GM21619 (cell line): ENCODE data around the gene RAB33A.

Experiments
- ATAC-seq: cut with Tn5 transposase; IDR thresholded peaks from one replicate; pipeline ENCODE4 v1.9.1; 2021; ENCODE audit not compliant: unreplicated experiment

Gene RAB33A

DNA sequence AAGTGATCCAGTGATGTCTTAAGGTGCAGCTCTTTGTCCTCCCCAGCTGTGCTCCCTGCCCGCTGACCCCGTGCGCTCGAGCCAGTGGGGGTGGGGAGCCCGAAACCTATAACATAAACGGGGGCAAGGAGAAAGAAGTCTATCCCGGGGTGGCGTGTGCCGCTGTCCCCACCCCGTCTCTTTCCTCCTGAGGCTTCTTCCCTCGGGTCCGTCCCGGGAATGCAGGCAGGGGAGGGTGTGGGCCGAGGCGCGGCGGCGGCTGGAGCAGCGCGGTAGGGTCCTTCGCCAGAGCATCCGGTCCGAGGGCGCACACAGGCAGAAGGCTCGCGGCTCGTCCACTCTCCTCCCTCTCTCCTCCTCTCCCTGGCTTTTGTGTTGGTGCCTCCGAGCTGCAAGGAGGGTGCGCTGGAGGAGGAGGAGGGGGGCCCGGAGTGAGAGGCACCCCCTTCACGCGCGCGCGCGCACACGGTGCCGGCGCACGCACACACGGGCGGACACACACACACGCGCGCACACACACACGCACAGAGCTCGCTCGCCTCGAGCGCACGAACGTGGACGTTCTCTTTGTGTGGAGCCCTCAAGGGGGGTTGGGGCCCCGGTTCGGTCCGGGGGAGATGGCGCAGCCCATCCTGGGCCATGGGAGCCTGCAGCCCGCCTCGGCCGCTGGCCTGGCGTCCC is at the start of gene RAB33A:
RAB33A (plus strand) TSS at position 517 of the 681 bp plus-strand sequence; CDS start at position 618, 101 bp downstream.
- ATAC-seq = no peak

DNA sequence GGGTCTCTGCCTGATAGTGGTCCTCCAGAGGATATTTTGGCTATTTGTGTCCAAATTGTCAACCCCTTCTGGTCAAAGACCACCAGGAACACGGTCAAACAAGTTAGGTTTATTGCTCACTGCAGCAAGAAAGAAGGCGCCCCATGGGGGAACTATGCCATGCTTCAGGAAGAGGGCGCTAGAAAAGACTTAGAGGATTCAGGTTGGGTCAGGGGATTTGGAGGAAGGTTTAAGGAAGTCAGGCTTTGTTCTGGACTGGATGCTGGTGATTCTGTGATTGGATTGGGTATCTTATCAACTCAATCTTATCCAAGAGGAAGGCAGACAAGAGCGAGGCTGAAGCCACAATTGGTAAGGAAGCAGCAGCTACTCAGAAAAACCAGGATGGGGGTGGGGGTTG is 47.2 kb upstream of the RAB33A start:
- ATAC-seq = no peak

DNA sequence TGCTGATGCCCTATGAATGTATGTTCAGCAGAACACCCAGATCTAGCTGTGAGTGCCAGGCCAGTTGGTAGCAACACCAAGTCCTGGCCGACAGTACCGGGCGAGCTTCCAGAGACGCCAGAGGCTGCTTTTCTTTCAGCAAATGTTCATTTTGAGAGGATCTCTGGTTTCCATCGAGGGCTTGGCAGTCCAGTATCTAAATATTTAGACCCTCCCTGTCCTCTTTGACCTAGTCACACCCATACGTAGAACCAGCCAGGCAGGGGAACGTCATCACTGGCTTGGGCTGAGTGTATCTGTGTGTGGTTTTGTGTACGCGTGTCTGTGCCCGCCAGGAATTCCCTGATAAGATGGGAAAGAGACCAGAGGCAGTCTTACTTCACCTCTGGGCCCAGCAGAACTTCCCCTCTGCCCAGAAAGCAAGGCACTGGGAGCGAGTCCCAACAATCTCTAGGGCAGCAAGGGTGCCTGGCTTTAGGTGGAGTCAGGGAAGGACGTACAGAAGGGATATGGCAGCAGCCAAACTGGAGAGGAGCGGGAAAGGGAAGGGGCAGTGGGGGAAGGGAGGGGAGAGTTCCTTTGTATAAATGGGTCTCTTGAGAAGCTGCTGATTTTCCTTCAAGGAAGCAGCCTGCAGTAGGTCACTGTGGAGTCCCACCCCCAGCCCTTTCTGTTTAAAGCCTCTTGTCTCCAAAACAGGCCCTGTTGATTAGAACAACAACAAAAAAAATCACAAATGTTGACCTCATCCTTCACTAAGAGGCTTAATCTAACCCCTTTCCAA is 46.5 kb upstream of the RAB33A start:
- ATAC-seq = no peak

DNA sequence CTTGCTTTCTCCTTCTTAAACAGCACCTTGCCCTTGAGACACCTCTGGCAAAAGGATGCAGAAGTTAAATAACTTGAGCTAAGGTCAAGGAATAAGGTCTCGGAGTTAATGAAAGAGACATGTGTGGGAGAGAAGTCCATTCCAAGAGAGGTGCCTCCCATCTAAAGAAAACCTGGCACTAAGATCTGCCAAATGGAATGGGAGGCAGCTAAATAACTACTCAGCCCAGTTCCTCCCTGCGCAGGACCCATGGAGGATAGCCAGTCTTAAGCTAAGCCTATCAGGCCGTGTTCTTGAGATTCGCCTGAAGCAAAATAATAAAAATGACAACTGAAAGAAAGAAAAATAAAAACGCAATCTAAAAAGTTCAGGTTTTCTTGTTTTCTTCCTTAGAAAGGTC is 40.8 kb upstream of the RAB33A start:
- ATAC-seq = no peak

DNA sequence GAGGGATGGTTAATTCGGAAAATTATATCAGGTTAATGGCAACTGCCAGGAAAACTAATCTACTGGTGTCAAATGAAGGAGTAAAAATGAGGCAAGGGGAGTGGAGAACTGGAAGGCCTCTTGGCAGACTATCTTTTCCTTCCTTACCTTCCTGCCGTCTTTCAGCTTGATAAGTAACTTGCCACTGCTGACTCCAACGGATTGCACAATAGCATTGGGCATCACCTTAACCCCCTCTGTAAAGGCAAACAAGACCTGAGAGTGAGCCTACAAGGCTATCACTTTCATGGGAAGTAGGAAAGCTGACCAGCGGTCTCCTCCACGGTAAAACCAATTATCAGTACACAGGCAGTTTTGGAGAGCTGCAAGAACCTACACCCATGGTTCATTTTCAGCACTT is 35.3 kb upstream of the RAB33A start:
- ATAC-seq = no peak

DNA sequence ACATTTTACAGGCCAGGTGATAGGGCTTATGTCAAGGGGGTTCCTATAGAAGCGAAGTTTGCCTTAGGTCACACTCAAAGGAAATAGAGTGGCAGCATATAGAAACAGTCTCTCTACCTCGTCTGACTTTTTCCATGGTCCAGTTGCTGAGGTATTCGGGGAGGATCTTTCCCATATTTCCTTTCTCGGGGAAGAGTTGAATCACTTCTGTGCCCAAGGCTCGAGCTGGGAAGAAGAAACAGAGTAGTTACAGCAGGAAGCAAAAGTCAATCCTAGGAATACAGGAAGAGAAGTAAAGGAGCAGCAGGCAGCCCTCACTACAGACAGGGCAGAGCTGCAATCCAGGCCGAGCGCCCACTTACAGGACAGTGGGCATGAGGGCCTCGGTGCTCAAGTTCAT is 34.8 kb upstream of the RAB33A start:
- ATAC-seq = no peak

DNA sequence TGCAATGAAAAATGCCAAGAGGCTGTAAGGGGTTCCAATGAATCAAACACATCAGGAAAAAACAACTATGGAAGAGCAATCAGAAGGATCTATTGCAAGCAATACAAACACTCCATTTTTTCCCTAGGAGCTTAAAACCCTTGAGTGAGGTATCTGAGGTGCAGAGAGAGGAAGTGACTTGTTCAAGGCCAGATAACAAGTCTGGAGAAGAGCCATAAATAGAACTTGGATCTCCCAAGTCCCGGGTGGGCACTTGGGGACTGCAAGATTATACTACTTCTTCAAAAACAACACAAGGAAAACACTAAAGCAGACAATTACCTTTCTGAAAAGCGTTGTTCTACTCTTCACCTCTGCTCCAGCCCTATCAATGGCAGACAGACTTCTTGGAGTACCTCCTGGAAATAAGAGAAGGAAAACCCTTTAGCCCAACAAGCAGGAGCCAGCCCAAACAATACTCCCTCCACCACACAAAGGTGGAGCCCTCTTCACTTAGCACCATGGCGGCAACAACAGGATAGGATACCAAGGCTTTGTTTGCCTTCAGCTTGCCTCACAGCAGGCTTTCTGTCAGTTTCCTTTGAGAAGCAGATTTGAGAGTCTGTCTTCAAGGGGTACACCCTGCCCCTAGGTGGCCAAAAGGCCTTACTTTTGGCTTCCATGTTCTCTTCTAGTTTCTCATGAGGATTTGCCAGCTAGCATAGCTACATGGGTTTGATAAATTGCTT is 32.1 kb upstream of the RAB33A start:
- ATAC-seq = no peak

DNA sequence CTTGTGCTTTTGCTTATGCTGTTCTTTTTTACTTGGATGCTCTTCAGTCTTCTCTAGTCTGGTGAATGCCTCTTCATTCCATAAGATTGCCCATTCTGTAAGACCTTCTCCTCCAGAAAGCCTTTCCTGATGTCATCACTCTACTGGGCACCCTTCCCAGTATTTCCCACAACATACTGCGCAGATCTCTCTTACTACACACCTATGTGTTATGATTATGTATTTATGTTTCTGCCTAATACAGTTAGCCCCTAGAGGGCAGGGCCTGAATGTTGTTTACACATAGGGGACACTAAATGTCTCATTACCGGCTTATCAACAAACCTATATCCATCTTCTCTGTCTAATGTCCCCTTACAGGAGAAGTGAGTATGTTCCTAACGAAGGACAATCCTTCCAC is 27.3 kb upstream of the RAB33A start:
- ATAC-seq = no peak

DNA sequence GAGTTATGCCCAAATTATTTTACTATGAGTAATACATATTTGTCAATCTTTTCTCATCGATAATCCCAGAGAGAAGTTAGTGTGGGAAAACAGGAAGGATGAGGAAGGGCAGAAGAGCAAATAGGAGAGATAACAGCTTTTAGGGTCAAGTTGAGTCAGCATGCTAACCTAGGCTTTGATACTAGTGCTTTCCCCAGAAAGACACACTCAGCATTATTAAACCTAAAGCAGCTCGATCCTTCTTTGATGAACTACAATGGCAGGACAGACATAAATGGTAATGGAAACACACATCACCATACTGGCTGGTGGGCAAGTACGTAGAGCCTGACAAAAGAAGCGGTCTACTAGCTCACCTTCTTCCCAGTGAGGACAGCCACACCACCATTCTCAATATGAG is 26.6 kb upstream of the RAB33A start:
- no peak for ATAC-seq

DNA sequence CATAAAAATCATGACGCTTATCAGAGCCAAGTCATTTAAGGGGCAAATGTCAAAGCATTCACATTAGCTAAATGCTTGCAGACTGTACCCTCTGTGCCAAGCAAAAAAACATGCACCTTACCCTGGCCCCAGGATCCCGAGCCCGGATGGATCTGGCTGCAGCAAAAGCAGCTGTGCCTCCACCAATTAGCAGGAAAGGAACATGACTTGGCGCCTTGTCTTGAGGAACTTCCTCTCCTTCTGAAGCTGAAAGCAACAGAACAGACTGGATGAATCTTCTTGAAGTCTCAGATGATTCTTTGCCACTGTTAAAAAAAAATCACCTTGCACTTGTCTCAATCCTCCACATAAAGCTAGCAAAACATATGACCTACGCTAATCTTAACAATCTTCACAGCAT is 24.1 kb upstream of the RAB33A start:
- no peak for ATAC-seq

DNA sequence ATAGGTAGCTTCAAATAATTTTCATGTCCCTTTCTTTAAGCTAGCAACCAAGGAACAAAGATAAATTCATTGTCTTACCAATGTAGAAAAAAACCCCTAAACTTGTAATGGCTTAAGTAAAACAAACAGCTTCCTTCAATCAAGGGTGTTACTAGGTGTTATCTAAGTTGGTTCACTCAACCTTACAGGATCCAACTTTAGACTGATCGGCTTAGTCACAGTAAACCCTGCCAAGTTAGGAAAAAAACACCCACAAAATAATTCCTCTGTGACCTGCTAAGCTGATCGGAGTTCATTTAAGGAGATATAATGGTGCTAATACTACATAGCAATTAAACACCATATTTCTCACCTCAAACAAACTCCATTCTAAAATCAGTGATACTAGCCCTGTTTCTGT is 16.2 kb upstream of the RAB33A start:
- ATAC-seq = no peak

DNA sequence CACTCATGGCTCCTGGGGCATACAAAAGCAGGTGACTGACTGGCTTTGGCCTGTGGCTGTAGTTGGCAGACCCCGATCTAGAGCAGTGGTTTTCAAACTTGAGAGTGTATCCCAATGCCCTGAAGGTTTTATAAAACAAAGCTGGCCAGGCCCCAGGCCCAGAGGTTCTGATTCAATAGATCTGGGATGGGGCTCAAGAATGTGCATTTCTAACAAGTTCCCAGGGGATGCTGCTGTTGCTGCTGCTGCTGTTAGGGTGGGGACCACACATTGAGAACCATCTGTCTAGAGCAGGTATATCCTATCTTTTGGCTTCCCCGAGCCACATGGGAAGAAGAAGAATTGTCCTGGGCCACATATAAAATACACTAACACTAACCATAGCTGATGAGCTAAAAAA is 13.5 kb upstream of the RAB33A start:
- no peak for ATAC-seq

DNA sequence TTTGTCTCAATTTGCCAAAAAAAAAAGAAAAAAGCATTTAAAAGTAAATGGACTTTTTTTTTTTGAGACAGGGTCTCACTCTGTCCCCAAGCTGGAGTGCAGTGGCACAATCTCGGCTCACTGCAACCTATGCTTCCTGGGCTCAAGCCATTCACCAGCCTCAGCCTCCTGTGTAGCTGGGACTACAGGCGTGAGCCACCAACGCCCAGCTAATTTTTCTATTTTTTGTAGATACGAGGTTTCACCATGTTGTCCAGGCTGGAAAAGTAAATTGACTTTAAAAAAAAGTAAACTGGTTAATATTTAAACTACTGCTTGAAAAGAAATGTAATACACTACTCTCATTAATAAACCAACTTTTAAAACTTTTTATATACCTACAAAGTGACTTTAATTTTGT is 12.0 kb upstream of the RAB33A start:
- no peak for ATAC-seq

DNA sequence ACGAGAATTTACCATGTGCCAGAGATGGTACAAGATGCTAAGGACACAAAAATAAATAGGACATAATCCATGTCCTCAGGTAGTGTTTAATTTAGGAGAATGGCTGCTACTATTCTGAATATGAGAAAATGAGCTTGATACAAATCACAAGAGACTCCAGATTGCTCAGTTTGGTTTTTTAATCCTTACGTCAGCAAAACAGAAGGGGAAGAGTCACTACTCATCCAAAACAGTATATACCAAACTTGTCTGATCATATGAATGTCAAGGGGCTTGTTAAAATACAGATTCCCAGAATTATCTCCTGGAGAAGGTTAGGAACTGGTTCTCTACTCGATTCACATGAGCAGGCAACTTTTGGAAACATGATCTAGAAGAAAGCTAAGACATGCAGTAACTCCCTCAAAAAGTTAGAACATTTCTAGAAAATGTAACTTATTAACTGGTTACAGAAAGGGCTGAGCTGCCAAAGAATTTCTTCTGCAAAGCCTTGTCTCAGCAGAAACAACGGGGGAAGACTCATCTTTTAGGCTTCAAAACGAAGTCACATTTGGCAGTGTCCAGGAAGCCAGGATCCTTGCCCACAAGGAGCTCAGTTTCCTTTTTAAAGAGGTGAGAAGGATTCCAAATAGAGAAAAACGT is 9.5 kb upstream of the RAB33A start:
- no peak for ATAC-seq

DNA sequence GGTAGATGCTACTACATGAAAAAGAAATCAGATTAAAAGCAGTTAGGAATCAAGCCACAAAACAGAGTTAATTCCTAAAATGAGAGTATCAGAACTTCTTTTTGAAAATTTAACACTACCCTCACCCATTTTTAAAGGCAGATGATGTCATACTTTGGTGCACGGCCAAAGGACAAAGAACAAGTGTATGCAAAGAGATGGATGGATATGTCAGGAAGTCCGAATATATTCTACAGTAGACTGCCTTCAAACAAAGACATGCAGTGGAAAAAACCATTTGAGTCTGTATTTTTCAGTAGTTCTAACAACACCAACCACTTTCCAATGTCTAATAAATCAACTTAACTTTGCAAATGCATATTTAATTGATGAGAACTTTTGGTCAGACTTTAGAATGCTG is 8.4 kb upstream of the RAB33A start:
- ATAC-seq = no peak

DNA sequence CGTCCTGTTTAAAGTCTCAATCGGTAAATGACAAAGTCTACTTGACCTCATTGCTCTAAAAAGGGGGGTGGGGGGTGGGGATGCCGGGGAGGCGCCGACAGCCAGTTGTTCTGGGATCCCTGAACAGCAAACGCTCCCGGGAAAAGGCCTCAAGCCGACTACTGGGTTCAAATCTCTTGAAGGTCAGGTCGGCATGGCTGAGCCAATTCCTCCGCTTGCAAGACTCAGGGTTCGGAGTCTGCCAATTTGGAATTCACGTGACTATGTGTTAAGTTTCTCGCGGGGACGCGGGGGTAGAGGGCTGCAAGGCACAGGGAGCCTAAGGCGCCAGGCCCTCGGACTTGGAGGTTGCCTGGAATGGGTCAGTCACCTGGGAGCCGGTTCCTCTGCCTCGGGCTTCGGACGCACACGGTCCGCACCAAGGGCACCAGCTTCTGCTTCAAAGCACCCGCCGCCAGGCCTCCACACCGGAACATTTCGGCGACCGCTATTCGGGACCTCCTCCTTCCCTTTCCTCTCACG is 6.5 kb upstream of the RAB33A start:
- no peak for ATAC-seq

DNA sequence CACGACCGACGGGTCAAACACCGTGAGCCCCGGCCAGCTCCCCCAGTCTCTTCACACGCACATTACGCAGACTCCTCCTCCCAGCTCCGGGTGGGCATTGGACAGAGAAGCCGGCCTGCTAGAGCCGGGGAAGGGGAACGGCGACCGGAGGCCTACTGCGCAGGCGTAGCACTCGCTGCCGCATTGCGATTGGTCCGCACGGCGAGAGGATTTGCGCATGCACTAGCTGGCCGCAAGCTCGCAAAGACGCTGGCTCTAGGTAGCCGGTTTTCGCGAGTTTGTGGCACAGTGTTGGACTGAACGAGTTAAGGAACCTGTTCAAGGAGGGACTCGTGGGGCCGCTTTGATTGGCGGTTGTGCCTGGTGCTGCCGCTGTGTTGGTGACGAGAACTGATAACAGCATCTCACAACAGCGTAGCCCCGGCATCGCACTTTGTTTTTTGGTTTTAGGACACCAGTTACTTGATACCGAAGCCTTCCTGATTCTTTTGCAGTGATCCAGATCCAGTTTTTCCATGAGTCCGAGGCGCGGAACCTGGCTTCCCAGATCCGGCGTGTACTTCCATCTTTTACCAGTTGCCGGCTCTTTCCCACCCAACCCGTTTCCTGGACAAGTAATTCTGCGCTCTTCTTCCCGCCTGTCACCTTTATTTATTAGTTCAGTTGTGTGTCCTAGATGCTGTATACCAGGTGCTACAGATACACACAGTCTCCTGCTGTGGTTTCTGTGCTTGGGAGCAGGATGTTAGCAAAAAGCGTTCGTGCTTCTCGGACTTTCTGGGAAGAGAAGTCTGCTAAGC is 5.9 kb upstream of the RAB33A start, which contains the start of gene AIFM1:
AIFM1 (minus strand) TSS at position 139 of the 800 bp plus-strand sequence. CDS start 185 bp downstream, outside the sequence.
- peak; percentile 92 for ATAC-seq

DNA sequence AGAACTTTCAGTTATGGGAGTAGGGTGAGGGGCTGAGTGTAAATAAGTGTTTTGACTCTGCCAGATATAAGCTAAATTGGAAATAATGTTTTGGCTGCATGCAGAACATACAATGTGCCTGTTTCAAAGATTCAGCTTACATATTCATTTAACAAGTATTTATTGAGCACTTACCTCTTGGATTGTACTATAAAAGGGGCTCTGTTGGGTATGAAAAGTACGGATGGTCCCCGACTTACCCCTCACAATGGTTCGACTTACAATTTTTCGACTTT is 5.3 kb upstream of the RAB33A start:
- no peak for ATAC-seq

DNA sequence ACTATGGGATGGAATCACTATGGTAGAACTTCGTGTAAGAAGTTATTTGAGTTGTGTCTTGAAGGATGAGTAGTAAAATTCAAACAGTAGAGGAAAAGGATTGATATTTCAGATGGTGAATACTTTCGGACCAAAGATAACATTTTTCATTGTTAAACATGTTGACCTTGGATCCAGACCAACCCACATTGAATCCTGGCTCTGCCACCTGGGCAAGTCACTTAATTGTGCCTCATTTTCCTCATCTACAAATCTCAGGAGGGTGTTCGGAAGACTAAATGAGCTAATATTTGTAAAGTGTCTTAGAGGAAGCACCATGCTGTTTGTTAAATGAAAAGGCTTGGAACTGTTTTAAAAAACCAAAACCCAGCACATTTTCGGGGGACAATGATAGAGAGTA is 4.7 kb upstream of the RAB33A start:
- no peak for ATAC-seq

DNA sequence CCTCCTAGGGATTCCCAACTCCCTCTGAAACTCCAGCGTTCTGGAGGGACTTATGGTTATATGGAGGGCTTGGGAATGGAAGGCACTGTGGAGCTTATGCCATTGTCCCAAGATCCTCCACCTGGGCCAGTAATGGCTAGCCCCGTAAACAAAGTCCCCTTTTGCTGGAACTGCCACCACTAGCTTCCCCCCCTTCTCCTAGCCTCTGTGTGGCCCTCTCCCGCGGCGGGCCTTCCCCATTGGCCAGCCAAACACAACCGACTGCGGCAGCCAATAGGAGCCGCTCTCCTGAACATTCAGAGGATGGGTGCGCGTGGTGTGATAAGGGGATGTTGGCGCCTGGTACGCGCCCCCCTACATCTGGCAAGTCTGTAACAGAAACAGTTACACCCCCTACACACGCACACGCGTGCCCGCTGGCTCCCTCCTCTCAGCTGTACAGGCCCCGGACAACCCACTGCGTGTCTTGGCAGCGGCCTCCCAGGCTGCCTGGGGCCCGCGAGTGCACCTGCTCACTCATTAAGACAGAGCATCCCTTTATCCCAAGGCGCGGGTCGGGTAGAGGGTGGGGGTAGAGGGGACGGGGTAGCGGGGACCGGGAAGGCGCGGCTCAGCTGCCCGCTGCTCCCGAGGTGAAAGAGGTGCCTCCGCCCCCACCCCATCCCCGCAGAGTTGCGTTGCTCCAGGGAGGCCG is 863 bp upstream of the RAB33A start:
- ATAC-seq = peak; percentile 73
